HG03342 (cell line): Measurements from ENCODE around the gene TMEM250.

ENCODE experiments used
- ATAC-seq: cut with Tn5 transposase; IDR thresholded peaks from one replicate; pipeline ENCODE4 v1.9.1; 2021; ENCODE audit warnings: mild to moderate bottlenecking, moderate library complexity; ENCODE audit not compliant: unreplicated experiment

Gene TMEM250

GRCh38 chr9:136084063-136084944 lies 34.4 kb downstream of the TMEM250 start:
- ATAC-seq = no peak

- ATAC-seq = no peak
These were observed 35.1 kb downstream of the TMEM250 start for GRCh38 chr9:136083558-136084062.

- ATAC-seq = no peak
These were observed 35.9 kb downstream of the TMEM250 start for GRCh38 chr9:136082496-136083361.

- no peak for ATAC-seq
These were observed 36.7 kb downstream of the TMEM250 start for GRCh38 chr9:136081826-136082495.

- ATAC-seq = no peak
These were observed 37.4 kb downstream of the TMEM250 start for GRCh38 chr9:136081113-136081825.

GRCh38 chr9:136080716-136081112 lies 38.0 kb downstream of the TMEM250 start:
- no peak for ATAC-seq

GRCh38 chr9:136079916-136080246 lies 38.8 kb downstream of the TMEM250 start:
- no peak for ATAC-seq

GRCh38 chr9:136079211-136079915 lies 39.3 kb downstream of the TMEM250 start:
- no peak for ATAC-seq

- ATAC-seq = no peak
These were observed 40.1 kb downstream of the TMEM250 start for GRCh38 chr9:136078498-136079011.

- no peak for ATAC-seq
These were observed 40.7 kb downstream of the TMEM250 start for GRCh38 chr9:136078024-136078423.

- ATAC-seq = no peak
These were observed 41.2 kb downstream of the TMEM250 start for GRCh38 chr9:136077491-136077890.

- no peak for ATAC-seq
These were observed 42.6 kb downstream of the TMEM250 start for GRCh38 chr9:136075881-136076678.

GRCh38 chr9:136075134-136075841 lies 43.4 kb downstream of the TMEM250 start:
- ATAC-seq = no peak

- ATAC-seq = no peak
These were observed 44.0 kb downstream of the TMEM250 start for GRCh38 chr9:136074706-136075105.
